Neutrophil (primary cell): Measurements from ENCODE around the gene RMDN3.

Source experiments
- H3K27ac ChIP-seq: fragments of 200-600 bp; sonication (generic); 2 replicates; pipeline ENCODE4 v1.5.1; 2016; ENCODE audit warnings: mild to moderate bottlenecking, moderate library complexity
- H3K27me3 ChIP-seq: fragments of 200-600 bp; sonication (generic); 2 replicates; pipeline ENCODE4 v1.6.0; 2016; ENCODE audit warnings: mild to moderate bottlenecking
- H3K36me3 ChIP-seq: fragments of 200-600 bp; sonication (generic); 2 replicates; pipeline ENCODE4 v1.5.1; 2017
- H3K4me1 ChIP-seq, 2 experiments: fragments of 200-600 bp in 1 of 2; sonication (generic) in 1 of 2; 1 replicate in 1 of 2; 2 replicates in 1 of 2; pipeline versions ENCODE4 v1.5.1 to v1.6.1; 2013 to 2016; ENCODE audit warnings: low read depth in 1 of 2, low read length in 1 of 2, mild to moderate bottlenecking in 1 of 2, moderate library complexity in 1 of 2; ENCODE audit not compliant: control insufficient read depth in 1 of 2, insufficient read depth in 1 of 2
- H3K4me3 ChIP-seq, 2 experiments: fragments of 200-600 bp in 1 of 2; sonication (generic) in 1 of 2; 1 replicate in 1 of 2; 2 replicates in 1 of 2; pipeline ENCODE4 v1.5.1; 2013 to 2016; ENCODE audit warnings: low read depth in 1 of 2, low read length in 1 of 2, mild to moderate bottlenecking in 1 of 2, moderate library complexity in 1 of 2
- H3K9me3 ChIP-seq: fragments of 200-600 bp; sonication (generic); 2 replicates; pipeline ENCODE4 v1.5.1; 2016
- TF ChIP-seq, protein P1 (sequence below): fragments of 200-600 bp; sonication (generic); IDR thresholded peaks from 2 replicates; pipeline ENCODE4 v1.5.1; 2016; ENCODE audit warnings: antibody characterized with exemption

RMDN3 gene

DNA sequence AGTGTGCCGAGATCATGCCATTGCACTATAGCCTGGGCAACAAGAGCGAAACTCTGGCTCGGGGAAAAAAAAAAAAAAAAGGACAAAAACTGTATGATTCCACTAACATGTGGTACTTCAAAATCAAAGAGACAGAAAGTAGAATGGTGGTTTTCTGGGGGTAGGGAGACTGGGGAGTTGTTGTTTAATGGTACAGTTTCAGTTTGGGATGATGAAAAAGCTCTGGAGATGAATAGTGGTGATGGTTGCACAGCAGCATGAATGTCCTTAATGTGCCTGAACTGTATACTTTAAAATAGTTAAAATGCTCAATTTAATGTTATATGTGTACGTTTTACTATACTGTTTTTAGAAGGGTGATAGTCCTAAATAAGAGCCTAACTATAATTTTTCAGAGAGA lies 32.7 kb downstream of the RMDN3 start:
- TF ChIP-seq, protein P1, sequence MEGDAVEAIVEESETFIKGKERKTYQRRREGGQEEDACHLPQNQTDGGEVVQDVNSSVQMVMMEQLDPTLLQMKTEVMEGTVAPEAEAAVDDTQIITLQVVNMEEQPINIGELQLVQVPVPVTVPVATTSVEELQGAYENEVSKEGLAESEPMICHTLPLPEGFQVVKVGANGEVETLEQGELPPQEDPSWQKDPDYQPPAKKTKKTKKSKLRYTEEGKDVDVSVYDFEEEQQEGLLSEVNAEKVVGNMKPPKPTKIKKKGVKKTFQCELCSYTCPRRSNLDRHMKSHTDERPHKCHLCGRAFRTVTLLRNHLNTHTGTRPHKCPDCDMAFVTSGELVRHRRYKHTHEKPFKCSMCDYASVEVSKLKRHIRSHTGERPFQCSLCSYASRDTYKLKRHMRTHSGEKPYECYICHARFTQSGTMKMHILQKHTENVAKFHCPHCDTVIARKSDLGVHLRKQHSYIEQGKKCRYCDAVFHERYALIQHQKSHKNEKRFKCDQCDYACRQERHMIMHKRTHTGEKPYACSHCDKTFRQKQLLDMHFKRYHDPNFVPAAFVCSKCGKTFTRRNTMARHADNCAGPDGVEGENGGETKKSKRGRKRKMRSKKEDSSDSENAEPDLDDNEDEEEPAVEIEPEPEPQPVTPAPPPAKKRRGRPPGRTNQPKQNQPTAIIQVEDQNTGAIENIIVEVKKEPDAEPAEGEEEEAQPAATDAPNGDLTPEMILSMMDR: no peak
- H3K36me3 ChIP-seq: peaks cover 35% of the 10 kb centered on the region

DNA sequence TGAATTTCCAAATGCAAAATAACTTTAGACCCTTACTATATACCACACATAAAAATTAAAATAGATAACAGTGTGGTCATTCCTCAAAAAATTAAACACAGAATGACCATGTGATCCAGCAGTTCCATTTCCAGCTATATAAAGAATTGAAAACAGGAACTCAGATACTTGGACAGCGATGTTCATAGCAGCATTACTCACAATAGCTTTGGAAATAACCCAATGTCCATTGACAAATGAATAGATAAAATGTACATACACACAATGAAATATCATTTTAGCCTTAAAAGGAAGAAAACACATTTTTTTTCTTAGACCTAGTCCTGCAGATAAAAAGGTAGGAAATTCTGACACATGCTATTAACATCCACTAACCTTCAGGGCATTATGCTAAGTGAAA lies 33.4 kb downstream of the RMDN3 start:
- Histone ChIP-seq H3K27me3 (no peaks in the 10 kb centered on the region), H3K27ac (no peak overlapping the region), H3K9me3 (no peaks in the 10 kb centered on the region), H3K36me3 (peaks cover 35% of the 10 kb centered on the region), H3K4me3 (no peak overlapping the region), H3K4me1 (no peaks in the 10 kb centered on the region)
- TF ChIP-seq, protein P1: no peak

More for the DNA sequence above, 32.7 kb downstream of the RMDN3 start:
- H3K9me3 ChIP-seq: no peaks in the 10 kb centered on the region
- H3K4me3 ChIP-seq: no peak overlapping the region
- no peaks in the 10 kb centered on the region for H3K27me3 ChIP-seq
- no peak overlapping the region for H3K27ac ChIP-seq
- H3K4me1 ChIP-seq: no peaks in the 10 kb centered on the region

- H3K36me3 ChIP-seq: peaks cover 48% of the 10 kb centered on the region
Observed at GRCh38 chr15:40716165-40716564, 38.9 kb downstream of the RMDN3 start.

GRCh38 chr15:40714144-40714543 lies 40.9 kb downstream of the RMDN3 start:
- Histone ChIP-seq H3K4me1 (no peaks in the 10 kb centered on the region), H3K27ac (no peak overlapping the region), H3K4me3 (no peak overlapping the region), H3K27me3 (no peaks in the 10 kb centered on the region), H3K9me3 (no peaks in the 10 kb centered on the region), H3K36me3 (peaks cover 45% of the 10 kb centered on the region)
- TF ChIP-seq, protein P1: no peak

More at GRCh38 chr15:40716165-40716564, 38.9 kb downstream of the RMDN3 start:
- Histone ChIP-seq H3K9me3 (no peaks in the 10 kb centered on the region), H3K27me3 (no peaks in the 10 kb centered on the region), H3K4me1 (no peaks in the 10 kb centered on the region), H3K4me3 (no peak overlapping the region), H3K27ac (no peak overlapping the region)
- TF ChIP-seq, protein P1: no peak

DNA sequence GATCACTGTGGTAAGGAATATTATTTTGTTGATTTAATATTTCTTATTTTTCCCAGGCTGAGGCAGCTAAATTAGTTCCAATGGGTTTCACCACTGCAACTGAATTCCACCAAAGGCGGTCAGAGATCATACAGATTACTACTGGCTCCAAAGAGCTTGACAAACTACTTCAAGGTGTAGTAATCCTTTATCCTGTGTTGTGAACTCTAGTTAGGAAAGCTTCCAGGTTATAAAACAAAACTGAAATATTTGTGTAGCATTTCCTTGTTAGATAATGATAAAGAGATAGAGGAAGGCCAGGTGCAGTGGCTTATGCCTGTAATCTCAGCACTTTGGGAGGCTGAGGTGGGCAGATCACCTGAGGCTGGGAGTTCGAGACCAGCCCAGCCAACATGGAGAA lies 48.9 kb downstream of the RMDN3 start:
- Histone ChIP-seq H3K9me3 (no peaks in the 10 kb centered on the region), H3K27ac (no peak overlapping the region), H3K27me3 (no peaks in the 10 kb centered on the region), H3K36me3 (peaks cover 39% of the 10 kb centered on the region), H3K4me1 (no peaks in the 10 kb centered on the region), H3K4me3 (no peak overlapping the region)
- TF ChIP-seq, protein P1: no peak

DNA sequence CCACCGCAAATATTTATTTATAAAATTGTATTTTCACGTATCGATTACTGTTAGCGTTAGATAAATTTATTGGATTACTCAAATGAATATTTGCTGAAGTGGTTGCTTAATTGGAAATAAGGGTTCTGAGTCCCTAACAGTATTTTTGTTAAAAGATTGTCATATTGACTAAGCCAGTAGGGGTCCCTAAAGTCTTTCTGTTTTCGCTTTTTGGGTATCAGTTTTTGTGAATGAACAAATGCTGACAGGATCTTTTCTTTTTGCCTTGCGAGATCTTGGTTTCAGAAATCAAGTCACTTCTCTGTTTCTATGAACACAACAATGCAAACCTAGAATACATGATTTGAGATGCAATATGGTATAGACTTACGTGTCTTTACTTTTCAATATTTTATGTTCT lies 53.0 kb downstream of the RMDN3 start:
- H3K36me3 ChIP-seq: peaks cover 36% of the 10 kb centered on the region
- H3K27me3 ChIP-seq: no peaks in the 10 kb centered on the region
- TF ChIP-seq, protein P1: no peak

More for the DNA sequence above, 53.0 kb downstream of the RMDN3 start:
- Histone ChIP-seq H3K27ac (no peak overlapping the region), H3K9me3 (no peaks in the 10 kb centered on the region), H3K4me1 (no peaks in the 10 kb centered on the region), H3K4me3 (no peak overlapping the region)
